ENCODE data around the gene MS4A14.

The MS4A14 gene

GRCh38 chr11:60457576-60457975, 61.3 kb downstream of the MS4A14 start:
- H4K20me1 ChIP-seq (ENCODE audit: low read depth, low read length), result peaks cover 36% of the 10 kb centered on the region
- peak overlapping the region; percentile 83 for H3K4me2 ChIP-seq (ENCODE audit: low read depth, low read length, poor library complexity, severe bottlenecking)
- peak overlapping the region; percentile 96 for H3K9ac ChIP-seq (ENCODE audit: low read length)
- H3F3A ChIP-seq (ENCODE audit: insufficient read depth), result peaks cover 87% of the 10 kb centered on the region
- H3K4me3 ChIP-seq (ENCODE audit: insufficient read depth, low read length, poor library complexity, severe bottlenecking), result peak overlapping the region; percentile 83
- no peak for TF ChIP-seq CTCF (IDR thresholded peaks at IDR 0.05; ENCODE audit: insufficient read depth, low read length, poor library complexity, severe bottlenecking)
- TF ChIP-seq EZH2phosphoT487 (conservative IDR thresholded peaks at IDR 0.05; ENCODE audit: low read length), result no peak
- H3K27ac ChIP-seq (ENCODE audit: low read depth, low read length), result peak overlapping the region; percentile 99
- peaks cover 59% of the 10 kb centered on the region for H3K36me3 ChIP-seq (ENCODE audit: low read length)
- H3K9me3 ChIP-seq (ENCODE audit: insufficient read depth, low read length), result no peaks in the 10 kb centered on the region
- H3K79me2 ChIP-seq (ENCODE audit: insufficient read depth, low read length), result peaks cover 69% of the 10 kb centered on the region
- H2AFZ ChIP-seq (ENCODE audit: low read depth, low read length, severe bottlenecking), result no peak overlapping the region
- no peaks in the 10 kb centered on the region for H3K27me3 ChIP-seq (ENCODE audit: low read length)
- H3K9me2 ChIP-seq (replicated peaks; ENCODE audit: insufficient read depth, low read length), result no peaks in the 10 kb centered on the region

- H3K4me3 ChIP-seq (ENCODE audit: insufficient read depth, low read length, poor library complexity, severe bottlenecking), result peak overlapping the region; percentile 83
- H3K9me3 ChIP-seq (ENCODE audit: insufficient read depth, low read length), result no peaks in the 10 kb centered on the region
- H3K27ac ChIP-seq (ENCODE audit: low read depth, low read length), result peak overlapping the region; percentile 99
- TF ChIP-seq EZH2phosphoT487 (conservative IDR thresholded peaks at IDR 0.05; ENCODE audit: low read length) (no peak), CTCF (IDR thresholded peaks at IDR 0.05; ENCODE audit: insufficient read depth, low read length, poor library complexity, severe bottlenecking) (no peak)
- H3K79me2 ChIP-seq (ENCODE audit: insufficient read depth, low read length), result peaks cover 79% of the 10 kb centered on the region
- peak overlapping the region; percentile 83 for H3K4me2 ChIP-seq (ENCODE audit: low read depth, low read length, poor library complexity, severe bottlenecking)
- H3K9me2 ChIP-seq (replicated peaks; ENCODE audit: insufficient read depth, low read length), result no peaks in the 10 kb centered on the region
- peaks cover 95% of the 10 kb centered on the region for H3F3A ChIP-seq (ENCODE audit: insufficient read depth)
- peaks cover 77% of the 10 kb centered on the region for H3K36me3 ChIP-seq (ENCODE audit: low read length)
- no peaks in the 10 kb centered on the region for H3K27me3 ChIP-seq (ENCODE audit: low read length)
- peaks cover 53% of the 10 kb centered on the region for H4K20me1 ChIP-seq (ENCODE audit: low read depth, low read length)
- H3K9ac ChIP-seq (ENCODE audit: low read length), result peak overlapping the region; percentile 96
- no peak overlapping the region for H2AFZ ChIP-seq (ENCODE audit: low read depth, low read length, severe bottlenecking)
These were observed 63.1 kb downstream of the MS4A14 start for GRCh38 chr11:60459345-60459744.
